HG03060 (cell line): Measurements from ENCODE around the gene GLB1L2.

Experiments used
- ATAC-seq: cut with Tn5 transposase; IDR thresholded peaks from one replicate; pipeline ENCODE4 v1.9.1; 2021; ENCODE audit warnings: low read depth, moderate number of reproducible peaks; ENCODE audit not compliant: unreplicated experiment

Gene GLB1L2

DNA sequence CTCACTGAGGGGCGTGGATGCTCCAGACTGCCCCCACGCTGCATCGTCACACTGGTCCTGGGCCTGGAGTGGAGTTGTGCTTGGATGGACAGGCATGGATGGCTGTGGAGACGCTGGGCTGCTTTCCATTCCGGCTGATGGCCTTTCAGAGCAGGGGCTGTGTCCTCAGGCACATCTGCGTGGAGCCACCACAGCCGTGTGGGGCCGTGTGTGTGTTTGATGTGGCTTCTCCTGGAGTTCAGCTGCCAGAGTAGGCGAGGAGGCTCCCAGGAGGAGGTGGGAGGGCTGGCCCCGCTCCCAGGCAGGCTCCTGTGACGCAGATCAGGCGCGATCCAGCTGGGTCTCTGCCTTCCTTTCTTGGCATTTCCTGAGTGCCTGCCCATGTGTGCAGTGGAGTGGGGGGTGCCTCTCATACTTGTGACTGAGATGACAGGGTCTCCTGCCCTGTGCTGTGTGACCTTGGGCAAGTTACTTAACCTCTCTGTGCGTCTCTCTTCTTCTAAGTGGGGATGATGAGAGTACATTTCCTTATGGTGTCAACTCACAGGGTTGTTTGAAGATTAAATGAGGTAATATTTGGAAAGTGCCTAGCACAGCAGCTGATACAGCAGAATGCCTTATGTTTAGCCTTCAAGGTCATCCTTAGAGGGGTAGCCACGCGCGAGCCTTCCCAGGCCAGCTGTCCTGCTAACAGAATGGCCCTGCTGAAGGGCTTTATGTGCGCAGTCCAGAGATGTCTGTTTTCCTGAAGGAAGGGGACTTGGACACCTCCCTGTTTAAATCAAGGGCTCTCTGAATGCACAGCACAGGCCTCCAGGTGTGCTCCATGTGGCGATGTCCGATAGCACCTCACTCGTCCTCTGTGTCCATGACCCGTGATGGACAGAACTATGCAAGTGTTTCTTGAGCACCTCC, 33.5 kb downstream of the GLB1L2 start:
- no peak for ATAC-seq

DNA sequence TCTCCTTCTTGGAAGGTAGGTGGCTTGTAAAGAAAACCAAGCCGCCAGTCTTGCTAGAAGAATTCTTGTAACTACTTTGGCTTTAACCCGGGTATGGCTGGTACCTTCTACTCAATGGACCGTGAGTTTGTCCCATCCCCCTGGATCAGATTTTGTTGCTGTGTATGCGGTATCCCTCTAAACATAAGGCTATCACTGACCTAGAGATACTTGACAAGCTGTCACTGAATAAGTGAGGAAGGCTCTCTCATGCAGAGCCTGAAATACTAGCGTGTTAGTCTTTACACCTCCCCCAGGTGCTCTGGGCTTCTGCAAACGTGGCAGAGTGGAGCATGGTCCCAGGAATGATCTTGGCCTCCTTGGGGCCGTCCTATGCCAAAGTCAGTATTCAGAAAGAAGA, 34.5 kb downstream of the GLB1L2 start:
- no peak for ATAC-seq

DNA sequence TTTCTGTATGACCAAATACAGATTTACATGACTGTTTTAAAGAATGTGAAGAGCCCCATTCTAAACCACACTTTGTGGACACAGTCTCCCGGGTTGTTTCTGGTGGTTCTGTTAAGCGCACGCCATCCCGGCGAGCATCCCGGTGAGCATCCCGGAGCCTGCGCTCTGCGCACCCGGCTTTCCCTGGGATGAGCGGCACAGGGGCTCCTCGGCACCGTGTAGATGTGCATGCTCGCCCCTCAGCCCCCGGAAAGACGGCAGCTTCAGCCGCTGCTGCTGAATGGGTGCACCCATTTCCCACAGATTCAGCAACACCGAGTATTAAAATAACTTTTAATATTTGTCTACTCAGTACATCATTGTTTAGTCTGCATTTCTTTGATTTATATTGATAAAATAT, 36.0 kb downstream of the GLB1L2 start:
- ATAC-seq: no peak

DNA sequence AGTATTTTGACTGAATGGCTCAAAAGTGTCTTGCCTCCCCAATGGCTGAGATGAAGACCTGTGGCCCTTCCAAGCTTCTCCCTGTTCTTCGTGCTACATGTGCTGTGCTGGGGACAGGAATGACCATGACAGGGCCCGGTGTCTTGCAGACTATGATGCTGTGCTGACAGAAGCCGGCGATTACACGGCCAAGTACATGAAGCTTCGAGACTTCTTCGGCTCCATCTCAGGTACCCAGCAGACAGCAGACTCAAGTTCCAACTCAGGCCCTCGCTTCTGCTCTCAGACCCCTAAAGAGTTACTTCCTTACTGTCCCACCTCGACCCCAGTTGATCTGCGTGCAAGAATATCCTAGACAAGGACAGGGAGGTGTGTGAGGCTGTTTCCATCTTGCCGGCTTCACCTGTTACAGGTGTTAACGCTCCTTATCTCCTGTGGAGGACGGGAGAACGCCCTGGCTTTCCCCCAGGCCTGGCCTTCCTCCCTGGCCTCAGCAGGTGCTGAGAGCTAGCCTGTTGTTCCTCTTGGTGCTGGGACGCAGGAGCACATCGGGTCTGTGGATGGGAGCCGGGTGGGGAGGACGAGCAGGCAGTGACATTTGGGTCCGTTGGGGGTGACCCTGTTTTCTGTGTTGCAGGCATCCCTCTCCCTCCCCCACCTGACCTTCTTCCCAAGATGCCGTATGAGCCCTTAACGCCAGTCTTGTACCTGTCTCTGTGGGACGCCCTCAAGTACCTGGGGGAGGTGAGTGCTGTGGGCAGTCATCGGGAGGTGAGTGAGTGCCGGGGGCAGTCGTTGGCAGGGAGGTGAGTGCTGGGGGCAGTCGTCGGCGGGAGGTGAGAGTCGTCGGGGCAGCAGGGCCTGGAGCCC, 38.1 kb downstream of the GLB1L2 start:
- no peak for ATAC-seq

DNA sequence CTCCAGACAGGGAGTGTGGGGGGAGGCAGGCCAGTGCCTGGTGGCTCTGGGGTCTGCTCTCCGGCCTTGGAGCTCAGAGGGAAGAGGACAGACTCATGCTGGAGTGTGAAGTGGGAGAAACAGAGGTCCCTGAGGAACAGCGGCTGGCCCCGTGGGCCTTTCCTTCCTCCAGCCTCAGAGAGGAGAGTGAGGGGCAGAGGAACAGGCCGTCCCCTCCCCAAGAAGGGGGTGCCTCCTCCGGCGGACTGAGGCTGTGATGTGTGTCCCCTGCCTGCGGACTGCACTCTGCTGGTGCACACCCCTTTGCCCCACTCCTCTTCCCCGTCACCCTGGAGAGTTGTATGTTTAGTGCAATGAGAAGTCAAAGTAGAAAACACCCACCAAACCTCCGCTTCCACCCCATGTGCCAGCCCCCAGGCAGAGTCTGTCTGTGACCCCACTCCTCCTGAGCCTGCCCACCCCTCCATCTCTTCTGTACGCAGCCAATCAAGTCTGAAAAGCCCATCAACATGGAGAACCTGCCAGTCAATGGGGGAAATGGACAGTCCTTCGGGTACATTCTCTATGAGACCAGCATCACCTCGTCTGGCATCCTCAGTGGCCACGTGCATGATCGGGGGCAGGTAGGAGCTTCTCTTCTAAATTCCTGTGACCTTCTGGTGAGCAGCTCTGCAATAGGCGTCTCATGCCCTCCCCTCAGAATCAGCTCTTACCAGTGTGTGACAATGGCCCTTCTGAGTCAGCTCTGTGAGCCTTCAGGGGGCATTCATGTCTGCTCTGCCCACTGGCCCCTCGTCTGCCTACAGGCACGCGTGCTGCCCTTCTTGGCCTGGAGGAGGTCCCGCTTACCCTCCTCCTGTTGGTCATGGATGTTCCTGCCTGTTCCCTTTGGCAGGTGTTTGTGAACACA, 39.0 kb downstream of the GLB1L2 start:
- no peak for ATAC-seq

DNA sequence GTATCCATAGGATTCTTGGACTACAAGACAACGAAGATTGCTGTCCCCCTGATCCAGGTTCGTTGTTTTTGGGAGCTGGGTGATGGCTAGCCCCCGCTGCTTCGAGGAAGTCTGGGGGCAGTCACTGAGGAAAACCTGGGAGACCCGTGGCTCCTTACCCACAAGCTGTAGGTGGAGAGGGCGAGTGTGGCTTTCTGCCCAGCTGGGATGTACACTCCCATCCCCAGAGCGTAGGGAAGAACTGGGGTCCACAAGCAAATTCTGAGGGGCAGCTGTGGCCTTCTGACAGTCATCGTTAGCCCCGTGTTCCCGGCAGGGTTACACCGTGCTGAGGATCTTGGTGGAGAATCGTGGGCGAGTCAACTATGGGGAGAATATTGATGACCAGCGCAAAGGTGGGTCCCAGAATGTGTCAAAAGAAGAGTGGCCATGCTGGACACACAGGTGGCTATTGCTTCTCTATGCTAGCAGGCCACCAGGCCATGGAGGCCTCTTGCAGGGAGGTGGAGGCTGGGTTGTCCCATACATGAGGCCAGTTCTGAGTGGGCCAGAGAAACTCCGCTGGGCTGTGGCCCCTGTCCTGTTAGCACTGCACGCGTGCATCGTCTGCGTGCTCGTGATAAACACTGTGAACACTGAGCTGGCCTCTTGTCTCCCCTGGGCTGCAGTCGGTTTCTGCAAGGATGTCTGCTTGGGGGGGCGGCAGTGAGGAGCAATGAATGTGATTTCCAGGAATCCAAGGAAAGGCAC, 39.8 kb downstream of the GLB1L2 start:
- no peak for ATAC-seq

DNA sequence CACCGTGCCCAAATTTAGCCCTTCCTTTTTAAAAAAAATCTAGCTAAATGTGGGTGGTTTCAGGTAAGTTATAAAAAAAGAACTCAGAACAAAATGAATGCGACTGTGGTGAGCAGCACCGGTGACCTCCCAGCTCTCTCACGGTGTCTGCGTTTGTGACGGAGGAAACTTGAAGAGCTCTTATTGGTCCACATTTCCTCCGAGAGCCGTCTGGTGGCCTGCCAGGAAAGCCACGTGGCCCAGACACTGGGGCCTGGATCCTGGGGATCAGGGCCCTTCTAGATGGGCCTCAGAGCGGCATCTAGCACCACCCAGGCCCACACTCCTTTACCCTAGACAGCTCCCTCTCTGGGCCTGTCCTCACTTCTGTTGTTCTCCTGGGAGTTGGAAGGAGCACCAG, 40.7 kb downstream of the GLB1L2 start:
- ATAC-seq: no peak

DNA sequence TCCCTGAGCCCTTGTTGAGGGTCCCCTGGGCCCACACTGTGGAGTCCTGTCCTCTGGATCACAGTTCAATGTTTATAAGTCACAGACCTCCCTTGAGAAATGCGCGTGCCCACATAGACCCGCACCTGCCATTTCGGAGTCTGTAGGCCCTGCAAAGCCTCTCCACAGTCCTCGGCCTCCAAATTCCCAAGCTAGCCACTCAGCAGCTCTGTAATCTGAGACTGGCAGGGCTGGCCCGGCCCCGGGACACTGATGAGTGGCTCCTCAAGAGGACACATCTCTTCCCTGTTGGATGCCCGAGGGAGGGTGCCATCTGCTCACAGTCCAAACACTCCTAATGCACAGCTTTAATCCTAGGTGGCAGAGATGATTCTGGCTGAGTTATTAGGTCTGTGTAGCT, 41.2 kb downstream of the GLB1L2 start:
- ATAC-seq: no peak

DNA sequence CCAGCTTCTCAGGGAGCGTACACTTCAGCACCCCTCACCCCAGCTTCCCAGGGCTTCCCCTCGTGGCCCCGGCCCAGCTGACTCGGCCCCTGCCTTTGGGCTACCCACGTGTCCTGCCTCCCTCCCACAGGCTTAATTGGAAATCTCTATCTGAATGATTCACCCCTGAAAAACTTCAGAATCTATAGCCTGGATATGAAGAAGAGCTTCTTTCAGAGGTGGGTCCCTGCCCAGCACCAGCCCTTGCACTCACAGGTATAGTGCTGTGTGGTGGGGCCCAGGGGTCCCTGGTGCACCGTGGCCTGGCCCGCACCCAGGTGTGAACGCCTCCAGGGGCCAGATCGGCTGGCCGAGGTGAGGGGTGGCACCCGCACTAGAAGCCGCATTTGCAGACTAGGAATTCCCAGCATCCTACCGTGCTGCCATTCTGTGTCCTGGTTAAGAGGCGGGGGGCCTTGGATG, 41.8 kb downstream of the GLB1L2 start:
- ATAC-seq: no peak

DNA sequence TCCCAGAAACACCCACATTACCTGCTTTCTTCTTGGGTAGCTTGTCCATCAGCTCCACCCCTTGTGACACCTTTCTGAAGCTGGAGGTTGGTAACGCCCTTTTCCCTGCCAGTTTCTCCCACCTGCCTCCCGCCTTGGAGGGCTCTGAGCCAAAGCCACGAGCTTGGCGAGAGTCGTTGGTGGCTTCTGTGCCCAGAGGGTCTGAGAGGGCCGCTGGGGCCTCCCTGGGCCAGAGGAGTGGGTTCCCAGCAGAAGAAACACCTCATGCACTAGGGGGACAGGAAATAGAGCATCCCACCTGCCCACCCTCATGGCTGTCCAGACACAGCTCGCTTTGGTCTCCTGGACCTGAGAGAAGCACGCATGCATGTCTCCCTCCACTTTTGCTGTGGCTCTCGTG, 42.4 kb downstream of the GLB1L2 start:
- ATAC-seq: no peak

DNA sequence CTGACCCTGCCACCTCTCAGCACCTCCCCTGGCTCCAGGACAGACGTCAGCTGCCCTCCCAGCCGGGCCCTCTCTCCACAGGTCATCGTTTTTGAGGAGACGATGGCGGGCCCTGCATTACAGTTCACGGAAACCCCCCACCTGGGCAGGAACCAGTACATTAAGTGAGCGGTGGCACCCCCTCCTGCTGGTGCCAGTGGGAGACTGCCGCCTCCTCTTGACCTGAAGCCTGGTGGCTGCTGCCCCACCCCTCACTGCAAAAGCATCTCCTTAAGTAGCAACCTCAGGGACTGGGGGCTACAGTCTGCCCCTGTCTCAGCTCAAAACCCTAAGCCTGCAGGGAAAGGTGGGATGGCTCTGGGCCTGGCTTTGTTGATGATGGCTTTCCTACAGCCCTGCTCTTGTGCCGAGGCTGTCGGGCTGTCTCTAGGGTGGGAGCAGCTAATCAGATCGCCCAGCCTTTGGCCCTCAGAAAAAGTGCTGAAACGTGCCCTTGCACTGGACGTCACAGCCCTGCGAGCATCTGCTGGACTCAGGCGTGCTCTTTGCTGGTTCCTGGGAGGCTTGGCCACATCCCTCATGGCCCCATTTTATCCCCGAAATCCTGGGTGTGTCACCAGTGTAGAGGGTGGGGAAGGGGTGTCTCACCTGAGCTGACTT, 43.2 kb downstream of the GLB1L2 start:
- ATAC-seq: no peak

DNA sequence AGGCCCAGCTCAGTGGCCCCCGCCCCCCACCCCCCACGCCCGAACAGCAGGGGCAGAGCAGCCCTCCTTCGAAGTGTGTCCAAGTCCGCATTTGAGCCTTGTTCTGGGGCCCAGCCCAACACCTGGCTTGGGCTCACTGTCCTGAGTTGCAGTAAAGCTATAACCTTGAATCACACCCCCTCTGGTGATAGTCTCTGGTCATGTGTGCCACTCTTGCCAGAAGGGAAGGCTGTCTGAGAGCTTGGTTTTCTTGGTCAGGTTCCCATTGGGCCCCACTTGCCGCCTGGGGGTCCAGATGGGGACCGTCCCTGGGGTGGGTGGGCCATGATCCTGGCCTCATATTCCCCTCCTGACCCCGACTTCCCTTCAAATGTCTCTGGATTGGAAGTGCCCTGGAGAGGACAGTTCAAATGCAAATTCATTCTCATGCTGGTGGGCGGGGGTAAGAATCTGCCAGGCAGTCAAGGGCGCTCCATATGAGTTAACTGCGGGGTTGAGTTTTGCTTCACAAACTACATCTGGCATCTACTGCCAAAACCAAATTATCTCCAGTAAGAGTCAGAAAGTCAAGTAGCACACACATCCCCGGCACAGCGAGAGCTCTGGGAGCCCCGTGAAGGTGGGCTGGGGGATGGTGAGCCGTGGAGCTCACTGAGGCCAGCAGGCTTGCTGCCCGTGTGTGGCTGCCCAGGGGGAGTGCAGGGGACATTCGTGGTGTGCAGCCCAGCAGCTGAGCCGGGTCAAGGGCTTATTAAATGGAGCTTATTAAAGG, 44.5 kb downstream of the GLB1L2 start:
- no peak for ATAC-seq

DNA sequence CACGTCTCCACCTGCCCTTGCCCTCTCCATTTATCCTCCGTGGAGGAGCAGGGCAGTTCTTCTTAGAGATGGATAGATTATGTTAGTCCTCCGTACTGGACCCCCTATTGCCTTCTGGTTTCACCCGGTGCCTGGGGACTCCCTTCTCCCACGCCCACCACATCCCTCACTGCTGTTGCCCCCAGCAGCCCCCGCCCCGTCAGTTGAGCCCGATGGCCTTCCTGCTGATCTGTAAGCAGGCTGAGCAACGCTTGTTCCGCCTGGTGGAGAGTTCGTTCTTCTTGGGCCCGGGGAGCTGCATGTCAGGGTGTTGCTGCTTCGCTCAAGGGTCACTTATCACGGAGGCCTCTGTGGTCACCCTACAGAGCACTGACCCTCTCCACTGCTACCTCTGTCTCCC, 46.1 kb downstream of the GLB1L2 start:
- no peak for ATAC-seq

DNA sequence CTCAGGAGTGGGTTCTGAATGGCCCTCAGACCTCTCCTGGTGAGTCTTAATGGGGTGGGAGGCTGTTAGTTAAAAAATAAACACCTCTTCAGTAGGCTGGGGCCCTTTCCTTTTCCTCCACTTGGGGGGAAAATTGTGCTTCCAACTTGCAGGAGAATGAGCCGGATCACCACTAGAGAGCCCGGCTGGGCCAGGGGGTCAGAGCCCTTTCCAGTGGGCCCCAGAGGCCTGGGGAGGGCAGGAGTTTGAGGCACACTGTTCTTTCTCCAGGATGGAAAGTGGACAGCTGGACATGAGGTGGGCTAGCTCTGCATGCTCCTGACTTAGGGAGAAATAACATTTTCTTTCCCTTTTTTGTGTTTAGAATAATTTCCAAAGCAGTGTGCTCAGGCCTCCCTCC, 47.5 kb downstream of the GLB1L2 start:
- ATAC-seq: no peak

DNA sequence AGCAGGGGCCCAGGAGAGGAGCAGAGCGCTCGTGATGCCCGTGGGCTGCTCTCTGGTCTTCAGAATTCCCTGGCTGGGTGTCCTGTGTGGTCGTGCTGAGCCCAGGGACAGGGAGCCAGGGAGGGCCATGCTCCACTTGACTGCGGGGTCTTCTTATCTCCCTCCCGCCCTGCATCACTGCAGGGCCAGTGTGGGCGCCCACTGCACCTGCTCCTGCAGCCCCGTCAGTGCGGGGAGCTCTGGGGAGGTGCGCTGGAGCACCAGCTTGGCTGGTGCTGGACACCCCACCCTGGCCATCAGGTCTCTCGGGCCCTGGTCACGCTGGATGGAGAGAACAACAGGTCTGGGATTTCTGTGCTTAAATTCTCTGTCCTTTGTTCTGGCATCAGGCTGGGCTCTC, 48.4 kb downstream of the GLB1L2 start:
- ATAC-seq: no peak

DNA sequence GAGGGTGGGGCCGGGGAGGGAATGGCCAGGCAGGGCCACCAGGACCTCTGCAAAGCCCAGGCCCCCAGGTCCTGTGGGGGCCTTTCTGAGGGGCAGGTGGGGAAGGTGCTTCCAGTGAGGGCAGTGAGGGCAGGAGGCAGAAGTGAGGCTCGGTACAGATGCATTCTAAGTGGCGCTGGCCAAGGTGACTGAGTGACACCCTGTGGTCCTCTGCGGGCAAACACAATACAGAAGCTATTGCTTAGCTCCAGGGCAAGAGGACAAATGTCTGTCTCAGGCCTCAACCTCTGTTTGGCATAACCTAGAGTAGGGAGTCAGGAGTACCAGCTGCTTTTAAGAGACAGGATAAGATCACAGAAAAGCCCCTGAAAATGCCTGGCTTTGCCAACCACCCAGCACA, 49.0 kb downstream of the GLB1L2 start:
- no peak for ATAC-seq

DNA sequence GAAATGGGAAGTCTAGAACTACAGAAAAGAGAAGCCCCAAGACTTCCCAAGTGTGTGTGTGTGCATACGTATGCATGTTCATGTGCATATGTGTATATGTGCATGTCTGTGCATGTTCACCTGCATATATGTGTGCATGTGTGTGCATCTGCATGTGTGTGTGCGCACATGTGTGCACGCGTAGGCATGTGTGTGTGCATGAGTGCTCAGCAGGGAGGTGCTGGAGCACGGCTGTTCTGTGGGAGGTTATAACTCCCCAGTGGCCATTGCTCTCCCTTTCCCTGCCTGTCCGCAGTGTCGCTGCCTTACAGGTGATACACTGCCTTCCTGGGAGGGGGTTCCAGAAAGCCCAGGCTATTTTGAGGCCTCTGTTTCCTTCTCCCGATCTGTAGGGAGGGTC, 50.5 kb downstream of the GLB1L2 start:
- ATAC-seq: no peak

DNA sequence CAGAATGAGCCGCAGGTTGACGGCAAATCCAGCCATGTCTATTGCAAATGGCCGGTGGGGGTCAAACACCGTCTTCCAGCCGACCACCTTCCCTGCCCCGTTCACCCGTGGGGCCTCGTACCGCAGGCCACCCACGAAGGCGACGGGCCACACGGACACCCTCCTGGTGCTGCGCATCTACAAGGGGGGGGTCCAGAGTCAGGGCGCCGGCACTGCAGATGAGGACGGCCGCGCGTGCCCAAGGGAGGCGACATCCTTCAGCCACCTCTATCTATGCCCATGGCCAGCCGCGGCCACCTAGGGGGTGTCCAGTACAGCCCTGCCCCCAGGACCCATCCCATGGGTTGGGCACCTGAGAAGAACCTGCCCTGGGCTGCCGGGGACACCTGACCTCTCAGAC, 51.0 kb downstream of the GLB1L2 start:
- no peak for ATAC-seq
